VCaP (cell line): ENCODE results near the gene C22orf31.

Experiments
- H3K27ac ChIP-seq: fragments of 450-650 bp; 2 replicates; pipeline ENCODE4 v1.5.1; 2017
- CTCF ChIP-seq: fragments of 450-650 bp; conservative IDR thresholded peaks from 2 replicates; pipeline ENCODE4 v1.5.1; 2017; ENCODE audit warnings: mild to moderate bottlenecking, moderate library complexity

The C22orf31 gene

GRCh38 chr22:29053048-29053702 lies 8.5 kb downstream of the C22orf31 start:
- H3K27ac ChIP-seq: no peak overlapping the region
- TF ChIP-seq CTCF: no peak

GRCh38 chr22:29050457-29050856 lies 11.2 kb downstream of the C22orf31 start:
- H3K27ac ChIP-seq: no peak overlapping the region
- TF ChIP-seq CTCF: no peak

- no peak overlapping the region for H3K27ac ChIP-seq
- TF ChIP-seq CTCF: no peak
Measured at GRCh38 chr22:29049655-29050263, 11.9 kb downstream of the C22orf31 start.

GRCh38 chr22:29048822-29049654 lies 12.6 kb downstream of the C22orf31 start:
- H3K27ac ChIP-seq: no peak overlapping the region
- no peak for TF ChIP-seq CTCF

- H3K27ac ChIP-seq: no peak overlapping the region
- TF ChIP-seq CTCF: no peak
Measured at GRCh38 chr22:29044657-29045176, 16.9 kb downstream of the C22orf31 start.

GRCh38 chr22:29043906-29044575 lies 17.6 kb downstream of the C22orf31 start:
- no peak for TF ChIP-seq CTCF
- H3K27ac ChIP-seq: no peak overlapping the region

GRCh38 chr22:29041408-29041807 lies 20.2 kb downstream of the C22orf31 start:
- H3K27ac ChIP-seq: no peak overlapping the region

More at GRCh38 chr22:29041408-29041807, 20.2 kb downstream of the C22orf31 start:
- no peak for TF ChIP-seq CTCF
